ENCODE measurements around the gene LIPN.

- TF ChIP-seq CTCF (IDR thresholded peaks at IDR 0.05) (no peak), POLR2A (IDR thresholded peaks at IDR 0.05) (no peak)
These were observed 61.1 kb downstream of the LIPN start for GRCh38 chr10:88820748-88821401.

All from right lobe of liver (tissue), 4 donors.